ENCODE measurements around the gene TNNT1.

GRCh38 chr19:55090564-55090963 is 58.4 kb downstream of the TNNT1 start:
- TF ChIP-seq CTCF (IDR thresholded peaks at IDR 0.05) (no peak), POLR2A (IDR thresholded peaks at IDR 0.05) (no peak)

Data from prostate gland (tissue), 2 donors.